Activated B cell treated with CpG ODN at 0.5 μM for 24 hours (primary cell): ENCODE results near the gene CTBP1. TPM values are rescaled to one million over a fixed set of nuclear protein-coding genes. Genes with fewer than 3 reads are reported as not detected.

Experiments
- ATAC-seq: fragments of 200-7000 bp; cut with Tn5 transposase; one replicate; pipeline ENCODE4 v1.10.0; 2021; ENCODE audit warnings: low read depth, mild to moderate bottlenecking, moderate library complexity
- CTCF ChIA-PET: fragments of 350-600 bp; sonication (Branson Sonifier 250); formaldehyde crosslinking; loops from one replicate; lab custom pipeline; 2021; ENCODE audit warnings: antibody characterized with exemption; lab: Charles Lee
- POLR2A ChIA-PET: fragments of 350-600 bp; sonication (Branson Sonifier 250); formaldehyde crosslinking; loops from one replicate; lab custom pipeline; 2021; ENCODE audit warnings: antibody characterized with exemption; lab: Charles Lee
- DNase-seq: peaks from one replicate; pipeline ENCODE4 v3.0.0; 2022
- H3K27ac Mint-ChIP-seq: one replicate; pipeline ENCODE4 v1.8.0; 2020; ENCODE audit warnings: mixed read lengths
- H3K27me3 Mint-ChIP-seq: one replicate; pipeline ENCODE4 v1.8.0; 2021; ENCODE audit warnings: mixed read lengths
- H3K36me3 Mint-ChIP-seq: one replicate; pipeline ENCODE4 v1.8.0; 2021; ENCODE audit warnings: low read depth, mixed read lengths
- H3K4me1 Mint-ChIP-seq: one replicate; pipeline ENCODE4 v1.8.0; 2021; ENCODE audit warnings: mixed read lengths
- H3K4me3 Mint-ChIP-seq: one replicate; pipeline ENCODE4 v1.8.0; 2020; ENCODE audit warnings: mild to moderate bottlenecking, mixed read lengths
- H3K9me3 Mint-ChIP-seq: one replicate; pipeline ENCODE4 v1.8.0; 2020; ENCODE audit warnings: mixed read lengths
- CTCF ChIP-seq: fragments of 200-600 bp; IDR thresholded peaks from one replicate; pipeline ENCODE4 v1.8.0; 2022; ENCODE audit warnings: antibody characterized with exemption, mild to moderate bottlenecking
- intact Hi-C: fragments of 100-400 bp; cut with micrococcal nuclease; formaldehyde crosslinking; loops from one replicate; pipeline ENCODE4 v1.15.1; 2024
- total RNA-seq: library from RNA; stranded (reverse); gene quantifications from 2 replicates; pipeline ENCODE4 v1.2.3, GENCODE V29; 2022

The CTBP1 gene
- total RNA-seq, 1 donor from 2014 or later: 175 TPM

- Mint-ChIP-seq H3K4me3 (no peak overlapping the region), H3K9me3 (peaks cover 1% of the 10 kb centered on the region), H3K27me3 (no peaks in the 10 kb centered on the region), H3K27ac (peak overlapping the region; percentile 22), H3K36me3 (no peaks in the 10 kb centered on the region), H3K4me1 (peaks cover 13% of the 10 kb centered on the region)
- TF ChIP-seq CTCF: no peak
- no peak for DNase-seq
- intact Hi-C loops: no loop called here
- POLR2A ChIA-PET: interaction anchor here (1.1 kb wide), 1 partner anchor 12 kb away, joined by 4 read pairs; the partner anchor contains the start of gene CTBP1
- no peak for ATAC-seq
- CTCF ChIA-PET: no interaction called here
These were observed 12.4 kb upstream of the CTBP1 start for GRCh38 chr4:1261107-1261928.

- H3K4me3 Mint-ChIP-seq: peak overlapping the region; percentile 21
- ChIA-PET CTCF (no interaction called here), POLR2A (interaction anchor here (1.1 to 1.7 kb wide), 2 partner anchors 8 to 11 kb away, joined by 4 to 7 read pairs; partner anchors contain the start of gene CTBP1)
- intact Hi-C loops: no loop called here
- H3K27ac Mint-ChIP-seq: peak overlapping the region; percentile 75
- DNase-seq (no peak), ATAC-seq (no peak)
- no peaks in the 10 kb centered on the region for H3K27me3 Mint-ChIP-seq
- no peaks in the 10 kb centered on the region for H3K36me3 Mint-ChIP-seq
- peaks cover 13% of the 10 kb centered on the region for H3K4me1 Mint-ChIP-seq
- peaks cover 1% of the 10 kb centered on the region for H3K9me3 Mint-ChIP-seq
- TF ChIP-seq CTCF: no peak
These were observed 11.6 kb upstream of the CTBP1 start for GRCh38 chr4:1260418-1261106.

DNA sequence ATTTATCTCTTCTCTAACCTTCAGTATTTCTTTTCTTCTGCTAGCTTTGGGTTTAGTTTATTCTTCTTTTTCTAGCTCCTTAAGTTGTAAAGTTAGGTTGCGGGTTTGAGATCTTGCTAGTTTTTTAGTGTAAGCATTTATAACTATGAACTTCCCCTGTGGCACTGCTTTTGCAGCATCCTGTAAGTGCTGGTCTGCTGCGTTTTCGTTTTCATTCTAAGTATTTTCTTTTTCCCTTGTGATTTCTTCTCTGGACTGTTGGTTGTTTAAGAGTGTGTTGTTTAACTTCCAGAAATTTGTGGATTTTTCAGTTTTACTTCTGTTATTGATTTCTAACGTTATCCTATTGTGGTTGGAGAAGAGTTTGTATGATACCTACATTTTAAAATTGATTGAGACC is 11.0 kb upstream of the CTBP1 start:
- POLR2A ChIA-PET: interaction anchor here (1.1 to 1.7 kb wide), 2 partner anchors 8 to 11 kb away, joined by 4 to 7 read pairs; partner anchors contain the start of gene CTBP1
- peak; percentile 52 for ATAC-seq
- Mint-ChIP-seq H3K27me3 (no peaks in the 10 kb centered on the region), H3K9me3 (peaks cover 1% of the 10 kb centered on the region), H3K36me3 (no peaks in the 10 kb centered on the region), H3K4me1 (peaks cover 13% of the 10 kb centered on the region), H3K4me3 (peak overlapping the region; percentile 21), H3K27ac (peak overlapping the region; percentile 75)
- no peak for DNase-seq
- no peak for TF ChIP-seq CTCF
- CTCF ChIA-PET: no interaction called here
- intact Hi-C loops: no loop called here

DNA sequence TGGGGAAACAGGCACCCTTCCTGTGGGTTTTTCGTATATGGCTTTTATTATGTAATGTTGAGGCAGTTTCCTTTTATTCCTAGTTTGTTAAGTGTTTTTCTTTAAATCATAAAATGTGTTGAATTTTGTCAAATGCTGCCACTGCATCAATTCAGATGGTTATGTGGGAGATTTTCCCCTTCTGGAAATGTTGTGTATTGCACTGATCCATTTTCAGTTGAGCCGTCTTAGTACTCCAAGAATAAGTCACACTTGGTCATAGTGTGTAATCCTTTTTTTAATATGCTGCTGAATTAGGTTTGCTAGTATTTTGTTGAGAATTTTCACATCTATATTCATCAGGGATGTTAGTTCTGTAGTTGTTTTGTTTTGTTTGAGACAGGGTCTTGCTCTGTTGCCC is 9.5 kb upstream of the CTBP1 start:
- Mint-ChIP-seq H3K27me3 (no peaks in the 10 kb centered on the region), H3K9me3 (peaks cover 7% of the 10 kb centered on the region), H3K4me3 (no peak overlapping the region), H3K27ac (no peak overlapping the region), H3K36me3 (no peaks in the 10 kb centered on the region), H3K4me1 (peaks cover 18% of the 10 kb centered on the region)
- ATAC-seq: peak; percentile 28
- ChIA-PET CTCF (interaction anchor here (3.3 kb wide), 1 partner anchor 9 kb away, joined by 17 read pairs; no protein-coding TSS in a partner anchor), POLR2A (interaction anchor here (0.7 to 1.7 kb wide), 2 partner anchors 9 to 89 kb away, joined by 7 to 9 read pairs; partner anchors contain the start of genes CTBP1 and UVSSA)
- DNase-seq: no peak
- TF ChIP-seq CTCF: no peak
- intact Hi-C loops: no loop called here

GRCh38 chr4:1255699-1256098 is 6.8 kb upstream of the CTBP1 start:
- DNase-seq (no peak), ATAC-seq (no peak)
- peaks cover 4% of the 10 kb centered on the region for H3K36me3 Mint-ChIP-seq
- ChIA-PET CTCF (interaction anchor here (1.5 kb wide), 1 partner anchor 12 kb away, joined by 8 read pairs; no protein-coding TSS in a partner anchor), POLR2A (no interaction called here)
- no peak overlapping the region for H3K4me3 Mint-ChIP-seq
- intact Hi-C loops: no loop called here
- H3K9me3 Mint-ChIP-seq: peaks cover 7% of the 10 kb centered on the region
- H3K27ac Mint-ChIP-seq: no peak overlapping the region
- H3K27me3 Mint-ChIP-seq: no peaks in the 10 kb centered on the region
- H3K4me1 Mint-ChIP-seq: peaks cover 33% of the 10 kb centered on the region
- no peak for TF ChIP-seq CTCF
